ENCODE results near the gene CYB561A3. TPM values are rescaled to one million over a fixed set of nuclear protein-coding genes. Genes with fewer than 3 reads are reported as not detected.

CYB561A3 gene
- polyA plus RNA-seq, 1 donor from 2014 or later = 594 TPM

DNA sequence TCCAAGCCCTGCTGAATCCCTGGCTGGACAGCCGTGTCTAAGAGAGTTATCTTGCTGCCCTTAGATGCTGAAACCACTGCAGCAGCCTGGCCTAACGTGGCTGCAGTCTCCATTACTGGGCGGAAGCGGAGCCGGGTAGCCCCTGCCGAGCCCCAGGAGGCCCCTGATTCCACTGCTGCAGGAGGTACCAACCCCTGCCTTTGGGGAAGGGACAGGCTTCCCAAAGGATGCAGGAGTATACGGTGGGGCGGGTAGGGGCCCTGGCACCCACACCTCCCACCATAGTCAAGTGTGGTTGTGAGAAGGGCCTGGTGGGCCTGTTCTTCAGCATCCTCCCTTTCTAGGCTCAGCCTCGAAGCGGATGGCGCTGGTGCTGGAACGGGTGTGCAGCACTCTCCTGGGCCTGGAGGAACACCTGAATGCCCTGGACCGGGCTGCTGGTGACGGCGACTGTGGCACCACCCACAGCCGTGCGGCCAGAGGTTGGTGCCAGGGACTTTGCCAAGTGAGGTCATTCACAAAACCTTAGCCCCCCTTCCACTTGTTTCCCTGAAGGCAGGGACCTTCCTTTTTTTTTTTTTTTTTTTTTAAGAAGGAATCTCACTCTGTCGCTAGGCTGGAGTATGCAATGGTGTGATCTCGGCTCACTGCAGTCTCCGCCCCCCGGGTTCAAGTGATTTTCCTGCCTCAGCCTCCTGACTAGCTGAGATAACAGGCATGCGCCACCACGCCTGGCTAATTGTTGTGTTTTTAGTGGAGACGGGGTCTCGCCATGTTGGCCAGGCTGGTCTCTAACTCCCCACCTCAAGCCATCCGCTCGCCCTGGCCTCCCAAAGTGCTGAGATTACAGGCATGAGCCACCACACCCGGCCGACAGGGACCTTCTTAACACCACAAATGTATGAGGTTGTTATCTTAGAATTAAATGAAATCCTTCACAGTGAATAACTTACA is 17.6 kb downstream of the CYB561A3 start:
- H3K36me3 Mint-ChIP-seq = peaks cover 9% of the 10 kb centered on the region
- H3K4me3 Mint-ChIP-seq = no peak overlapping the region
- H3K27ac Mint-ChIP-seq = peak overlapping the region in 2 of 3 donors; percentile 18 to 66
- H3K27me3 Mint-ChIP-seq = no peaks in the 10 kb centered on the region
- no peaks in the 10 kb centered on the region for H3K9me3 Mint-ChIP-seq
- H3K4me1 Mint-ChIP-seq = peaks cover 0 to 4% (median 0%) of the 10 kb centered on the region in 3 donors

DNA sequence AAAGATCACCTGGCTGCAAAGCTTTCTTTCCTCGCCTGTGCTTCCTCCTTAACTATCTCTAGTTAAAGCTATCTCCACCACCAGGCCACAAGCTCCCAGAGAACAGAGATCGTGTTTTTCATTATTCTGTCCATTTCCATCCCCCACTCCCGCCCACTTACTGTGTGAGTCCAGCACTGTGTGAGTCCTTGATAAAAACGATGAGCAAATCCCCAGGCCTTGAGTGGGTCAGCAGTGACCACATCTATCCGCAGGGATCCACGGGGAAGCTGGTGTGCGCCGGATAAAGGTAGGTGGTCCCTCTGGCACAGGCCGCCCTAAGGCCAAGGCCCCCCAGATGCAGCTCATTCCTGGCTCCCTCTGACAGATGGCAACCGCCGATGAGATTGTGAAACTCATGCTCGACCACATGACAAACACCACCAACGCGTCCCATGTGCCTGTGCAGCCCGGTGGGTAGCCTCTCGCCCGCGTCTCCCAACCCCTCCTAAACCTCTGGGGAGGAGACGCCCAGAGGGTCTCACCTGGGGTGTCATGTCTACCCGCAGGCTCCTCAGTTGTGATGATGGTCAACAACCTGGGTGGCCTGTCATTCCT is 19.4 kb downstream of the CYB561A3 start:
- H3K4me1 Mint-ChIP-seq = peaks cover 0 to 4% (median 0%) of the 10 kb centered on the region in 3 donors
- H3K27me3 Mint-ChIP-seq = no peaks in the 10 kb centered on the region
- H3K36me3 Mint-ChIP-seq = peaks cover 9% of the 10 kb centered on the region
- H3K27ac Mint-ChIP-seq = no peak overlapping the region
- no peak overlapping the region for H3K4me3 Mint-ChIP-seq
- no peaks in the 10 kb centered on the region for H3K9me3 Mint-ChIP-seq

DNA sequence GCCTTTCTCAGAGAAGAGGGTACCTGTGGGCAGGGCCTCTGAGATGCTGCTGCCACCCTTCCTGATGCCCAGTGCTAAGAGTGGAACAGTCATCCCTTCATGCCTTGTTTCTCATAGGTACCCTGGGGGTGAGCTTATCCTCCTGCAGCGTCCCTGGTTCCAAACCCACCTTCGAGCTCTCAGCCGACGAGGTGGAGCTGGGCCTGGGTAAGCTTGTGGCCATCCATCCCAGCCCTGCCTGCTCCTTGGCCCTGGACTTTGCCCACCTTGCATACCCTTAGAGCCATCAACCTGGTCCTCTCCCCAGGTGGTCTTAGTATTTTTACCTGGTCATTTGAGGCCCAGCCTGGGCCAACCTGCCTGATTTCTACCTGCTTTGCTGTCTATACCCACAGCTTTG is 20.0 kb downstream of the CYB561A3 start:
- no peak overlapping the region for H3K27ac Mint-ChIP-seq
- peaks cover 9% of the 10 kb centered on the region for H3K36me3 Mint-ChIP-seq
- H3K4me3 Mint-ChIP-seq = no peak overlapping the region
- H3K9me3 Mint-ChIP-seq = no peaks in the 10 kb centered on the region
- no peaks in the 10 kb centered on the region for H3K27me3 Mint-ChIP-seq
- peaks cover 0 to 4% (median 4%) of the 10 kb centered on the region in 3 donors for H3K4me1 Mint-ChIP-seq

DNA sequence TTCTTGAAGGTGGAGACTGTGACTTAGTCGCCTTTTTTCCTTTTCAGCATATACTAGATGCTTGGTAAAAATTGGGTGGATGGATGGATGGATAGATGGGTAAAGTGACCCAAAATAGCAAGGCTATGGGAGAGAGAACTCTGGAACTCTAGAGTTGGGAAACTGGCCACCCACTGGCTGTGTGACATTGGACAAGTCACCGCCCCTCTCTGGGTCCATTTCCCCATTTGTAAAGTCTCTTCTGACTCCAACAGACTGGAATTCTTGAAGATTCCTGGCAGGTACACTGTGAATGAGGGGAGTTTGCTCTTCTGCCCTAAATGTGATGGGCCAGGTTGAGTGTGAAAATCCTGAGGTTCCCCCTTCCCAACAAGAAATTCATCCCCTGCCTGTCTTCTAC is 20.7 kb downstream of the CYB561A3 start:
- Mint-ChIP-seq H3K36me3 (peaks cover 9% of the 10 kb centered on the region), H3K4me3 (no peak overlapping the region), H3K27me3 (no peaks in the 10 kb centered on the region), H3K9me3 (no peaks in the 10 kb centered on the region), H3K4me1 (peaks cover 6 to 10% (median 6%) of the 10 kb centered on the region in 3 donors), H3K27ac (peak overlapping the region in 1 of 3 donors; percentile 73)

DNA sequence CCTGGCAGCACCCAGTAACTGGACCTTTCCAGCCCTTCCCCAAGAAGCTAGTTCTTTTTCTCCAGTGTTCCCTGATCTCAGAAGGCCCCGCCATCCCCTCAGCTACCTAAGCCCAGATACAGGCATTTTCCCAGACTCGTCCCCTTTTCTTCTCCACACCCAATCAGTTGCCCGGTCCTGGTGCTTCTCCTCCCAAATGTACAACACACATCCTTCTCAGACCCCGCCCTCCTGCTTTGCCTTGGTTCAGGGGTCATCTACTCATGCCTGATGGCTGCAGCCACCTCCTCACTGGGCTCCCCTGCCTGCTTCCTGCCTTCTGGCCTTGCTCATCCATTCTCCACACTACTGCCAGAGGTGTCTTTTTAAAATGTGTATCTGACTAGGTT is 22.2 kb downstream of the CYB561A3 start:
- Mint-ChIP-seq H3K27ac (no peak overlapping the region), H3K4me3 (no peak overlapping the region)

DNA sequence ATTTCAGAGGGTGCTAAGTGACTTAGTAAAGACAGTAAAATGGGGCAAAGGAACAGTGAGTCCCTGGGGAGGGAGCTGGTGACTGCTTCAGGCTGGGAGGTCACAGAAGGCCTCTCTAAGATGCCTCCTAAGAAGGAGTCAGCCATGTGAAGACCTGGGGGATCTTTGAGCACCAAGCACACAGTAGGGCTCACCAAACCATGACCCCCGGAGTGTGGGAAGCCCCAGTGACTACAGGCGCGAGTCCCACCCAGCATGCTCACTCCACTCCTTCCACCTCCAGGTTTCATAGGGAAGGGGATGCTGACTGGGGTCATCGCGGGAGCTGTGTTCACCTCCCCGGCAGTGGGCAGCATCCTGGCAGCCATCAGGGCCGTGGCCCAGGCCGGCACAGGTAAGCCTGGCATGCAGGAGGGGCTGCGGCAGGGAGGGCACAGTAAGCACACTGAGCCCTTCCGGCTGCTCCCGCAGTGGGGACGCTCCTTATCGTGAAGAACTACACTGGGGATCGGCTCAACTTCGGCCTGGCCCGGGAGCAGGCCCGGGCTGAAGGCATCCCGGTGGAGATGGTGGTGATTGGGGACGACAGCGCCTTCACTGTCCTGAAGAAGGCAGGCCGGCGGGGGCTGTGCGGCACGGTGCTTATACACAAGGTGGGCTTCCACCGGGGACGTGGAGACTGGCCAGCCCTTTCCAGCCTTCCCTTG is 22.7 kb downstream of the CYB561A3 start:
- H3K36me3 Mint-ChIP-seq = peaks cover 6% of the 10 kb centered on the region
- peak overlapping the region in 1 of 3 donors; percentile 63 for H3K27ac Mint-ChIP-seq
- peak overlapping the region in 1 of 4 donors; percentile 64 for H3K4me3 Mint-ChIP-seq
- peaks cover 8 to 12% (median 11%) of the 10 kb centered on the region in 3 donors for H3K4me1 Mint-ChIP-seq
- H3K9me3 Mint-ChIP-seq = no peaks in the 10 kb centered on the region
- no peaks in the 10 kb centered on the region for H3K27me3 Mint-ChIP-seq

More for the DNA sequence above, 22.2 kb downstream of the CYB561A3 start:
- Mint-ChIP-seq H3K9me3 (no peaks in the 10 kb centered on the region), H3K36me3 (peaks cover 6% of the 10 kb centered on the region), H3K4me1 (peaks cover 7 to 11% (median 8%) of the 10 kb centered on the region in 3 donors), H3K27me3 (no peaks in the 10 kb centered on the region)

DNA sequence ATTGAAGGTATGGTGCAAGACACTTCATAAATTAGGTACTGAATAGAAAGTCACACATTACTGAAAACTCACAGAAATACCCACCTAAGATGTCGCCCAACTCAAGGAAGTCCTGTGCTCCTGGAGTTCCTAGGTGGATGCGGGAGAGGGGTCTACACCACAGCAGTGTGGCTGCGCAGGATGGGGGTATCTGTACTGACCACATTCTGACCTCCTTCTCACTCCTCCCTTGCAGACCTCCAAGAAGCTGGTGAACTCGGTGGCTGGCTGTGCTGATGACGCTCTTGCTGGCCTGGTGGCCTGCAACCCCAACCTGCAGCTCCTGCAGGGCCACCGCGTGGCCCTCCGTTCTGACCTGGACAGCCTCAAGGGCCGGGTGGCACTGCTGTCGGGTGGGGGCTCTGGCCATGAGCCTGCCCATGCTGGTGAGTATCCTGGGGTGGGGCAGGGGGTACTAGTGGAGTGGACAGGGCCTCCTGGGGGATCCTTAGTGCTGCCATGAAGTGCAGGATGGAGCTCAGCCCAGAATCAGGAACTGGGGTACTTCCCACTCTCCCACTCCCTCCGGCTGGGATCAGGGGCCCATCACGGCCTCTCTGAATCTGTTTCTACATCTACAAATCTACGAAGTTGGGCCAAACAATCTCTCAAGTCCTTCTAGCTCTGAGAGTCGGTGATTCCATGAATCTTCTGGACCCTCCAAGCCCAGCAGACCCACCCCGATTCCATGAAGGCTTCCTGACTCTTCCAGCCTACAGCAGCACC is 23.8 kb downstream of the CYB561A3 start:
- peak overlapping the region in 1 of 4 donors; percentile 64 for H3K4me3 Mint-ChIP-seq
- peaks cover 6% of the 10 kb centered on the region for H3K36me3 Mint-ChIP-seq
- H3K9me3 Mint-ChIP-seq = no peaks in the 10 kb centered on the region
- H3K27ac Mint-ChIP-seq = peak overlapping the region in 2 of 3 donors; percentile 32 to 63
- H3K27me3 Mint-ChIP-seq = no peaks in the 10 kb centered on the region
- peaks cover 13 to 17% (median 16%) of the 10 kb centered on the region in 3 donors for H3K4me1 Mint-ChIP-seq

DNA sequence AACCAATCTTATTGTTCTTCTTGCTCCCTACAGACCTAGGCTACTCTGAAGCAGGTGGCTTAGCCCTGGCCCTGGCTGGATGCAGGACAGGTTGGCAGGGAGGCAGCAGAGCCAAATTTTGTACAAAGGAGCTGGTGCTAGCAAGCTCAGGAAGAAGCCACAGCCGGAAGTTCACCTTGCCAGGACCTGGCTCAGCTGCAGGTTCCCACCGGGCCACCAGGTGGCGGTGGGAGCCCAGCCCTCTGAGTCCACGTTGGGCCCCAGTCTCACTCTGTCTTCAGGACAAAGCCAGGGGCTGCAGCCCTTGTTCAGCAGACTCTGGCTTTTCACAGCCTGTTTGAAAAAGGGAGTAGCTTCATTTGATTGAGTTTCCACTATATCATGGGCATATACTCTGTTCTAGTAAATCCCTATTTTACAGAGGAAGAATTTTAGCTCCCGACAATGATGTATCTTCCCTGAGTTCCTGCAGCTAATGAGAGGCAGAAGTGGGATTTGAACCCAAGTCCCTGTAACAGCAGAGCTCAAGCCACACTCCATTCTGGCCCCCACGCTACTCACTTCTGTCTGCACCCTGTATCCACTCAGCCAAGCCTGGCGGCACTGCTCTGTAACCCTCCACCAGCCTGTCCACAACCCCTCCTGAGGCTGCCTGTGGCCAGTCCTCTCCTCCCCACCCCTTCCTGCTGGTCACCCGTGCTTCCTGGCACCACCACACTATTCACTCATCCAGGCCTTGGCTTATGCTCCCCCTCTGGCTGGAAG is 25.3 kb downstream of the CYB561A3 start:
- H3K27ac Mint-ChIP-seq = peak overlapping the region; percentile 81 to 93 (median 85)

DNA sequence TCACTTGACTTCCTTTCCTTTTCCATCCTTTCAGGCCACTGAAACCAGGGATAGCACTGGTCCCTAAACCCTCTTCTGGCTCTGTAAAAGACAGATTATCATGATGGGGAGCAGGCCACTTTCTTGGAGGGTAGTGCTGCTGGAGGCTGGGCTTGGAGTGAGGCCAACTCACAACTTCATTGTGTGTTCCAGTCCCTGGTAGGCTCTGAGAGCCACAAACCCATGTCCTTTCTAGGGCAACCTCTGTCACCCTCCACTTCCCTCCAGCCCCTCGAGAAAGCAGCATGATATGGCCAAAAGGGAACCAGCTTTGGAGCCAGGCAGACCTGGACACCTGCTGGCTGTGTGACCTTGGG is 26.3 kb downstream of the CYB561A3 start:
- H3K4me1 Mint-ChIP-seq = peaks cover 30 to 34% (median 32%) of the 10 kb centered on the region in 3 donors
- peak overlapping the region in 2 of 3 donors; percentile 67 to 81 for H3K27ac Mint-ChIP-seq
- H3K9me3 Mint-ChIP-seq = no peaks in the 10 kb centered on the region
- H3K4me3 Mint-ChIP-seq = peak overlapping the region in 1 of 4 donors; percentile 85
- peaks cover 4% of the 10 kb centered on the region for H3K36me3 Mint-ChIP-seq
- H3K27me3 Mint-ChIP-seq = no peaks in the 10 kb centered on the region

More for the DNA sequence above, 25.3 kb downstream of the CYB561A3 start:
- Mint-ChIP-seq H3K9me3 (no peaks in the 10 kb centered on the region), H3K4me1 (peaks cover 24 to 32% (median 26%) of the 10 kb centered on the region in 3 donors), H3K27me3 (no peaks in the 10 kb centered on the region), H3K36me3 (peaks cover 4% of the 10 kb centered on the region), H3K4me3 (peak overlapping the region in 2 of 4 donors; percentile 16 to 85)

DNA sequence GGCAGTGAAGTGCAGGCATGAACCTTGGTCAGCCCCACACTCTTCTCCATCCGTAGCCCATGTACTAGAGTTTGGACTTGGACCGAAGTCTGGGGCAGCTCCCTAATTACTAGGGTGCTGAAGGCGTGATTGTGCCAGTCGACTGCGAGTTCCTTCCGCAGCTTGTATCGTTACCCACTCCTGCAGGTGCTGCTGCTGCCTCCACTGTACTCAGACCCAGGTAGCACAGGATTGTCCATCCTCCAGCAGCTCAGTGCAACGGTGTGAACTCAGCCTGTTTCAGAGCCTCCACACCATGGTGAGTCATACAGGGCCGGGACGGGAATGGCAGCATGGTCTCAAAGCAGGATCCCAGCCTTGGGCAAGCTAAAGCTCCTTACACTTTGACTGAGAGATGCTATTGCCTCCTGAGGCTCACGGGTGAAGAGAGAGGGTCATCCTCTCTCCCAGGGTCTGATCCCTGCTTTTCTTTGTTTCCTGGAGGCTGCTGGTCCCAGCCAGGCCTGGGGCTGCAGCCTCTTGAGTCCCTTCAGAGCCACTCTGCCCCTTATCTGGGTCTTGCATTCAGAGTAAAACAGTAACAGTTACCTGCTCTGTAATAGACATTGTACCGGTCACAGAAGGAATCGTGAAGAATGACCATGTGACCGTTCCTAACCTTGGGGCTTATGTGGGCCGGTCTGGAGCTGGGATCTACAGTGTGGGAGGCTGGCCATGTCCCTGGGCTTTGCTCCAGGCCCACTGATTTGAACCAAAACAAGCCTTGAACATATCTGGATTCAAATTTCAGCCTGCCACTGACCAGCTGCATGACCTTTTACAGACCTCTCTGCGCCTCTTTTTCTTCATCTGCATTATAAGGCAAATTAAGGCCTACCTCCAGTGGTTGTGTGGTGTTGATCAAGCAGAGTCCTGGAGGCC is 27.0 kb downstream of the CYB561A3 start:
- H3K4me1 Mint-ChIP-seq = peaks cover 32 to 40% (median 34%) of the 10 kb centered on the region in 3 donors
- peak overlapping the region; percentile 84 to 96 (median 95) for H3K27ac Mint-ChIP-seq
- H3K9me3 Mint-ChIP-seq = no peaks in the 10 kb centered on the region
- no peaks in the 10 kb centered on the region for H3K27me3 Mint-ChIP-seq
- H3K36me3 Mint-ChIP-seq = peaks cover 3% of the 10 kb centered on the region
- peak overlapping the region in 3 of 4 donors; percentile 12 to 97 (median 85) for H3K4me3 Mint-ChIP-seq

DNA sequence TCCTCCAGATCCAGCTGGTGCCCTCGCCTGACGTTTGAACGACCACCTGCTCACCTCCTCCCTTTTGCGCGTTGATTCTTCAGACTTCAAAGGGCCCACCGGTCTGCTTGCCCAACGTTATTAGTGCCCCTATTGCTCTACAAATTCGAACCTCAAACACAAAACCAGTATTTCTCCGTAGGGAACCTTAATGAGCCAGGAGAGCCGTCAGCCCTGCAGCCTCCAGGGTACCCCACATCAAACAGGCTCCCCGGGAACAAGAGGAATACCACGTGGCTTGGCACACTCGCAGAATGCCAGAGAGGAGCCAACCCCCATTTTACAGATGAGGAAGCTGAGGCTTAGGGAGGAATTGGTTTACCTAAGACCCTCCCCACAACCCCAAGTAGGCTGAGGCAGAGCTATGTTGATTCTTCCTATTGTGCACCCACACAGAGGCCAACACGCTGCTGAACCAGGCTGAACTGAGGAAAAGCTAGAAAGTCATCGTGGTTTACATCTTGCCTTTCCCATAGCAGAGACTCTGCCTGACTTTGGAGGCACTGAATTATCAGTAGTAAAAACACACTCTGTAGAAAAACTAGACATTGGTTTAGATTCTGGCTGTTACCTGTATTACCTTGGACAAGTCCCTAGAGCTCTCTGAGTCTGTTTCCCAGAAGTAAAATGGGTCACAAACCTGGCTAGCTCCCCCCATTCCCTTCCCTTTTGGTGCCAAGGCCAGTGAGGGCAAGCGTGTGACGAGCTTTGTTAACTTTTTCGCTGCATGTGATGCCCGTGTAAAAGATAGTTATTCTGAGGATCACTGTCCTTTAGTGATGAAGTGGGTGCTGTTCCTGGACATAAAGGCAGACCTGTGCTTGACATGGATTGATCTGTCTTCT is 27.9 kb downstream of the CYB561A3 start:
- H3K27ac Mint-ChIP-seq = peak overlapping the region; percentile 84 to 96 (median 95)
- H3K4me3 Mint-ChIP-seq = peak overlapping the region; percentile 85 to 97 (median 92)
- no peaks in the 10 kb centered on the region for H3K27me3 Mint-ChIP-seq
- peaks cover 36 to 41% (median 38%) of the 10 kb centered on the region in 3 donors for H3K4me1 Mint-ChIP-seq
- no peaks in the 10 kb centered on the region for H3K36me3 Mint-ChIP-seq
- no peaks in the 10 kb centered on the region for H3K9me3 Mint-ChIP-seq

All from IgD-negative memory B cell (primary cell).